Panc1 (cell line): Measurements from ENCODE around the gene MYOG. TPM values are rescaled to one million over a fixed set of nuclear protein-coding genes. Genes with fewer than 3 reads are reported as not detected.

Experiments
- ATAC-seq: fragments of 200-7000 bp; cut with Tn5 transposase; 2 replicates; pipeline ENCODE4 v1.9.1; 2020; ENCODE audit warnings: mild to moderate bottlenecking, moderate library complexity
- BruUV-seq: library from RNA; stranded (reverse); fragments of 400-500 nt; replicated peaks from 2 replicates; lab custom pipeline; 2021; lab: Mats Ljungman, UMichigan
- CTCF ChIA-PET: fragments of 300-600 bp; sonication (Branson Sonifier 250); formaldehyde crosslinking; loops from one replicate; lab custom pipeline; 2022; ENCODE audit warnings: antibody characterized with exemption; lab: Charles Lee
- POLR2A ChIA-PET: fragments of 300-600 bp; sonication (Branson Sonifier 250); formaldehyde crosslinking; loops from one replicate; lab custom pipeline; 2022; ENCODE audit warnings: antibody characterized with exemption; lab: Charles Lee
- DNase-seq: peaks from one replicate; pipeline ENCODE4 v3.0.0-alpha.2; 2010; ENCODE audit warnings: low read depth, low spot score
- H3K27ac ChIP-seq: 2 replicates; pipeline ENCODE4 v1.5.1; 2011; ENCODE audit warnings: mild to moderate bottlenecking, low read length, inconsistent platforms
- H3K27me3 ChIP-seq: fragments of 200-500 bp; sonication (Bioruptor generic); 2 replicates; pipeline ENCODE4 v1.6.0; 2014; ENCODE audit warnings: low read length, inconsistent platforms; ENCODE audit not compliant: control insufficient read depth, insufficient read depth
- H3K36me3 ChIP-seq: fragments of 200-500 bp; sonication (Bioruptor generic); 2 replicates; pipeline ENCODE4 v1.5.1; 2014; ENCODE audit warnings: inconsistent platforms, mild to moderate bottlenecking, low read length, moderate library complexity; ENCODE audit not compliant: control insufficient read depth, insufficient read depth
- H3K4me1 ChIP-seq: 2 replicates; pipeline ENCODE4 v1.5.1; 2011; ENCODE audit warnings: inconsistent platforms, mild to moderate bottlenecking, low read length, moderate library complexity; ENCODE audit not compliant: control insufficient read depth, insufficient read depth
- H3K4me3 ChIP-seq, 2 experiments: 2 replicates each; pipeline ENCODE4 v1.5.1; 2011 to 2012; ENCODE audit warnings: low read depth in 2 of 2, low read length in 2 of 2, mild to moderate bottlenecking in 2 of 2, inconsistent platforms in 1 of 2, moderate library complexity in 1 of 2
- H3K9me3 ChIP-seq: fragments of 200-500 bp; sonication (Bioruptor generic); 2 replicates; pipeline ENCODE4 v1.5.1; 2014; ENCODE audit warnings: low read depth, mild to moderate bottlenecking, inconsistent platforms, low read length, moderate library complexity; ENCODE audit not compliant: control insufficient read depth, insufficient read depth
- CTCF ChIP-seq: fragments of 450-650 bp; IDR thresholded peaks from 2 replicates; pipeline ENCODE4 v1.5.1; 2017; ENCODE audit warnings: mild to moderate bottlenecking
- POLR2AphosphoS5 ChIP-seq: IDR thresholded peaks from 2 replicates; pipeline ENCODE4 v1.6.1; 2012; ENCODE audit warnings: mild to moderate bottlenecking, low read depth, low read length, moderate library complexity
- SIN3A ChIP-seq: IDR thresholded peaks from 2 replicates; pipeline ENCODE4 v1.6.1; 2012; ENCODE audit warnings: low read depth, mild to moderate bottlenecking, low read length, moderate library complexity, borderline replicate concordance; ENCODE audit not compliant: insufficient read depth
- TCF7L2 ChIP-seq: IDR thresholded peaks from 2 replicates; pipeline ENCODE4 v1.6.1; 2011; ENCODE audit warnings: mild to moderate bottlenecking, low read depth, low read length, inconsistent platforms
- in situ Hi-C: cut with HindIII; loops from 2 replicates; pipeline ENCODE4 v1.10.0; 2016; ENCODE audit warnings: low sequenced_read_pairs, low pct_unique_long_range_greater_than_20kb
- intact Hi-C: fragments of 100-400 bp; cut with micrococcal nuclease; formaldehyde crosslinking; loops from one replicate; pipeline ENCODE4 v1.10.0; 2022; ENCODE audit not compliant: unreplicated experiment
- total RNA-seq: library from RNA; stranded (reverse); gene quantifications from one replicate; pipeline ENCODE4 v1.2.1, GENCODE V29; 2021; ENCODE audit not compliant: unreplicated experiment
- TF ChIP-seq, protein P1 (sequence below), 2 experiments: IDR thresholded peaks; 2 replicates each; pipeline ENCODE4 v1.6.1; 2011 to 2012; ENCODE audit warnings: low read depth in 2 of 2, control low read depth in 1 of 2, low read length in 1 of 2, mild to moderate bottlenecking in 1 of 2, moderate library complexity in 1 of 2; ENCODE audit not compliant: insufficient read depth in 1 of 2

Gene MYOG
- total RNA-seq, 1 experiment from 2014 or later: not detected

- BruUV-seq: no TSS peak
- no peak for ATAC-seq
- H3K4me1 ChIP-seq: no peaks in the 10 kb centered on the region
Observed at GRCh38 chr1:203065986-203066385, 19.8 kb downstream of the MYOG start.

DNA sequence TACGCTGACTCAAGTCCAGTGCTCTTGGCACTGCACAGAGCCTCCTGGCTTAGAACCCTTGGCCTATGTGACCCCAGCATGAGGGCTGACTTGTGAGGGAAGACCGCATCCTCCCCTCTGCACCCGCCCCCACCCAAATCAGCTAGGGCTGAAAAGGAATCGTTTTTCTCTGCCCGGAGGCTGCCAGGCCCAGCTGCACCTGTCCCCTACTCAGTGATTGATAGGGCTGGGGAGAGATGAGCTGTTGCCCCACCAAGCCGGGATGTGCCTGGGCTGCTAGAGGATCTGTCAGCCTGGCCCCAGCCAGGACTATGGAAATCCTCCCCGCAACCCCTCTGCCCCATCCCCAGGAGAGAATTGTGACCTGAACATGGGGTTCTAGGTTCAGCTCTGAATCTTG, 20.6 kb downstream of the MYOG start:
- no peak for ATAC-seq
- ChIA-PET POLR2A (no interaction called here), CTCF (interaction anchor here (0.5 to 1.3 kb wide), 2 partner anchors 19 to 26 kb away, joined by 3 to 7 read pairs; no protein-coding TSS in a partner anchor)
- H3K9me3 ChIP-seq: no peaks in the 10 kb centered on the region
- H3K27ac ChIP-seq: no peak overlapping the region
- in situ Hi-C loops: no loop called here
- H3K4me3 ChIP-seq: no peak overlapping the region
- intact Hi-C loops: no loop called here
- no TSS peak for BruUV-seq
- no peaks in the 10 kb centered on the region for H3K4me1 ChIP-seq
- no peaks in the 10 kb centered on the region for H3K27me3 ChIP-seq
- TF ChIP-seq TCF7L2 (no peak), CTCF (no peak), POLR2AphosphoS5 (no peak), SIN3A (no peak)
- TF ChIP-seq, protein P1, sequence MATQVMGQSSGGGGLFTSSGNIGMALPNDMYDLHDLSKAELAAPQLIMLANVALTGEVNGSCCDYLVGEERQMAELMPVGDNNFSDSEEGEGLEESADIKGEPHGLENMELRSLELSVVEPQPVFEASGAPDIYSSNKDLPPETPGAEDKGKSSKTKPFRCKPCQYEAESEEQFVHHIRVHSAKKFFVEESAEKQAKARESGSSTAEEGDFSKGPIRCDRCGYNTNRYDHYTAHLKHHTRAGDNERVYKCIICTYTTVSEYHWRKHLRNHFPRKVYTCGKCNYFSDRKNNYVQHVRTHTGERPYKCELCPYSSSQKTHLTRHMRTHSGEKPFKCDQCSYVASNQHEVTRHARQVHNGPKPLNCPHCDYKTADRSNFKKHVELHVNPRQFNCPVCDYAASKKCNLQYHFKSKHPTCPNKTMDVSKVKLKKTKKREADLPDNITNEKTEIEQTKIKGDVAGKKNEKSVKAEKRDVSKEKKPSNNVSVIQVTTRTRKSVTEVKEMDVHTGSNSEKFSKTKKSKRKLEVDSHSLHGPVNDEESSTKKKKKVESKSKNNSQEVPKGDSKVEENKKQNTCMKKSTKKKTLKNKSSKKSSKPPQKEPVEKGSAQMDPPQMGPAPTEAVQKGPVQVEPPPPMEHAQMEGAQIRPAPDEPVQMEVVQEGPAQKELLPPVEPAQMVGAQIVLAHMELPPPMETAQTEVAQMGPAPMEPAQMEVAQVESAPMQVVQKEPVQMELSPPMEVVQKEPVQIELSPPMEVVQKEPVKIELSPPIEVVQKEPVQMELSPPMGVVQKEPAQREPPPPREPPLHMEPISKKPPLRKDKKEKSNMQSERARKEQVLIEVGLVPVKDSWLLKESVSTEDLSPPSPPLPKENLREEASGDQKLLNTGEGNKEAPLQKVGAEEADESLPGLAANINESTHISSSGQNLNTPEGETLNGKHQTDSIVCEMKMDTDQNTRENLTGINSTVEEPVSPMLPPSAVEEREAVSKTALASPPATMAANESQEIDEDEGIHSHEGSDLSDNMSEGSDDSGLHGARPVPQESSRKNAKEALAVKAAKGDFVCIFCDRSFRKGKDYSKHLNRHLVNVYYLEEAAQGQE (IDR thresholded peaks at IDR 0.05; ENCODE audit: insufficient read depth in 1 of 2, low read depth in 2 of 2, low read length in 1 of 2): no peak
- DNase-seq: no peak
- no peaks in the 10 kb centered on the region for H3K36me3 ChIP-seq

More at GRCh38 chr1:203065986-203066385, 19.8 kb downstream of the MYOG start:
- no peaks in the 10 kb centered on the region for H3K36me3 ChIP-seq
- in situ Hi-C loops: no loop called here
- TF ChIP-seq, protein P1 (IDR thresholded peaks at IDR 0.05; ENCODE audit: insufficient read depth in 1 of 2, low read depth in 2 of 2, low read length in 1 of 2): no peak
- no peaks in the 10 kb centered on the region for H3K27me3 ChIP-seq
- no peak overlapping the region for H3K4me3 ChIP-seq
- ChIA-PET CTCF (interaction anchor here (1.3 kb wide), 1 partner anchor 26 kb away, joined by 7 read pairs; no protein-coding TSS in a partner anchor), POLR2A (no interaction called here)
- no peaks in the 10 kb centered on the region for H3K9me3 ChIP-seq
- no peak for DNase-seq
- intact Hi-C loops: no loop called here
- H3K27ac ChIP-seq: no peak overlapping the region
